Fibroblast of villous mesenchyme (primary cell): ENCODE data around the gene ACMSD. TPM values are rescaled to one million over a fixed set of nuclear protein-coding genes. Genes with fewer than 3 reads are reported as not detected.
"Not testable (repeated sequence)": the region's sequence is repeated elsewhere in the genome, so short reads cannot be mapped to it uniquely, and the experiment has no call there.

Experiments used
- DNase-seq: peaks from one replicate; pipeline ENCODE4 v3.0.0-alpha.2; 2010; ENCODE audit warnings: low read depth
- H3K4me3 ChIP-seq: 2 replicates; pipeline ENCODE4 v1.5.1; 2011; ENCODE audit warnings: low read depth, mild to moderate bottlenecking, low read length
- total RNA-seq: library from RNA; depleted of rRNA; stranded (reverse); fragments of >200 nt; gene quantifications from 2 replicates; pipeline ENCODE4 v1.2.3, GENCODE V29; 2012
- TF ChIP-seq, protein P1 (sequence below): IDR thresholded peaks from 2 replicates; pipeline ENCODE4 v1.5.1; 2012; ENCODE audit warnings: low read depth, mild to moderate bottlenecking, low read length; ENCODE audit not compliant: insufficient read depth

Gene ACMSD
- total RNA-seq, 1 donor = not detected

DNA sequence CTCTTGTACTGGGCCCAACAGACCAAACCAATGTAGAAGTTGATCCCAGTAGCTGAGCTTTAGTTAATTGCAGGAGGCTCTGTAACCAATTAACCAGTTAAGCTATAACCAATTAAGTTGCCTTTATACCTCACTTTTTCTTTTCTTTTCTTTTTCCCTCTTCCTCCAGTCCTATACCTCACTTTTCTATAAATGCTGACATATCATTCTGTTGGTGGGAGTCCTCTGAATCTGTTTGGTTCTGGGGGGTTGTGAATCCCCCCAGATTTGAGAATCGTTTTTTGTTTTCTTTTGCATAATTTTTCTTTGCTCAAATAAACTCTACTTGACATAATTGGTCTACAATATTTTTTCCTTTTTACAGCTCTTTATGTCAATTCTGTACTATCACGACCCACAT is 38.1 kb upstream of the ACMSD start:
- no peak for DNase-seq
- no peak overlapping the region for H3K4me3 ChIP-seq
- TF ChIP-seq, protein P1, sequence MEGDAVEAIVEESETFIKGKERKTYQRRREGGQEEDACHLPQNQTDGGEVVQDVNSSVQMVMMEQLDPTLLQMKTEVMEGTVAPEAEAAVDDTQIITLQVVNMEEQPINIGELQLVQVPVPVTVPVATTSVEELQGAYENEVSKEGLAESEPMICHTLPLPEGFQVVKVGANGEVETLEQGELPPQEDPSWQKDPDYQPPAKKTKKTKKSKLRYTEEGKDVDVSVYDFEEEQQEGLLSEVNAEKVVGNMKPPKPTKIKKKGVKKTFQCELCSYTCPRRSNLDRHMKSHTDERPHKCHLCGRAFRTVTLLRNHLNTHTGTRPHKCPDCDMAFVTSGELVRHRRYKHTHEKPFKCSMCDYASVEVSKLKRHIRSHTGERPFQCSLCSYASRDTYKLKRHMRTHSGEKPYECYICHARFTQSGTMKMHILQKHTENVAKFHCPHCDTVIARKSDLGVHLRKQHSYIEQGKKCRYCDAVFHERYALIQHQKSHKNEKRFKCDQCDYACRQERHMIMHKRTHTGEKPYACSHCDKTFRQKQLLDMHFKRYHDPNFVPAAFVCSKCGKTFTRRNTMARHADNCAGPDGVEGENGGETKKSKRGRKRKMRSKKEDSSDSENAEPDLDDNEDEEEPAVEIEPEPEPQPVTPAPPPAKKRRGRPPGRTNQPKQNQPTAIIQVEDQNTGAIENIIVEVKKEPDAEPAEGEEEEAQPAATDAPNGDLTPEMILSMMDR = no peak

DNA sequence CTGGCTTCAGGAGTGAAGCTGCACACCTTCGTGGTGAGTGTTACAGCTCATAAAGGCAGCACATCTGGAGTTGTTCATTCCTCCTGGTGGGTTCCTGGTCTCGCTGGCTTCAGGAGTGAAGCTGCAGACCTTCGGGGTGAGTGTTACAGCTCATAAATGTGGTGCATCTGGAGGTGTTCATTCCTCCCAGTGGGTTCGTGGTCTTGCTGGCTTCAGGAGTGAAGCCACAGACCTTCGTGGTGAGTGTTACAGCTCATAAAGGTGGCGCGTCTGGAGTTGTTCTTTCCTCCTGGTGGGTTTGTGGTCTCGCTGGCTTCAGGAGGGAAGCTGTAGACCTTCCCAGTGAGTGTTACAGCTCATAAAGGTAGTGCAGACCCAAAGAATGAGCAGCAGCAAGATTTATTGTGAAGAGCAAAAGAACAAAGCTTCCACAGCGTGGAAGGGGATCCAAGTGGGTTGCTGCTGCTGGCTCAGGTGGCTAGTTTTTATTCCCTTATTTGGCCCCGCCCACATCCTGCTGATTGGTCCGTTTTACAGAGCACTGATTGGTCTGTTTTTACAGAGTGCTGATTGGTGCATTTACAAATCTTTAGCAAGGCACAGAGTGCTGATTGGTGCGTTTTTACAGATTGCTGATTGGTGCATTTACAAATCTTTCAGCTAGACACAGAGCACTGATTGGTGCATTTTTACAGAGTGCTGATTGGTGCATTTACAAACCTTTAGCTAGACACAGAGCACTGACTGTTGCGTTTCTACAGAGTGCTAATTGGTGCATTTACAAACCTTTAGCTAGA is 34.6 kb upstream of the ACMSD start:
- not testable (repeated sequence) for DNase-seq, H3K4me3 ChIP-seq

- no peak for DNase-seq
- TF ChIP-seq, protein P1 = no peak
- H3K4me3 ChIP-seq = no peak overlapping the region
These were observed 22.7 kb upstream of the ACMSD start for GRCh38 chr2:134815741-134816140.

DNA sequence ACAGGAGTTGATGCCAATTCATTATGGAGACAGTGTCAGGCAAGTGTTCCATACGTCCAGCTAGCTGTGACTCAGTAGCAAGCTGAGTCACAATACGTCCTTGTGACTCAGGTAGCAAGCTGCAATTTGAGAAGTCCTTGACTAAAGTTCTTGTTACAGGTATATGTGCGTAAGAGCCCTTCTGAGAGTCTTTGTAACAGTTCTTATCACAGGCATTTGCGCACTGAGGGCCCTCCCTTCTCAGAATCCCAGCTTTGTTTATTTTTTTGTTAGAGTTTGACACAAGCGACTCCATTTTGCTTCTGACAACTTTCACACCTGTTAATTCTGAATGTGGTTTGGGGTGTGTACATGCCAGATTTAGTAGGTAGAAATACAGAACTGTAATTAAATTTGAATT is 20.1 kb upstream of the ACMSD start:
- DNase-seq = no peak
- TF ChIP-seq, protein P1 = no peak

GRCh38 chr2:134819334-134819733 is 19.1 kb upstream of the ACMSD start:
- H3K4me3 ChIP-seq = no peak overlapping the region
- DNase-seq = no peak
- TF ChIP-seq, protein P1 = no peak

More for the DNA sequence above, 20.1 kb upstream of the ACMSD start:
- no peak overlapping the region for H3K4me3 ChIP-seq

- DNase-seq = no peak
- TF ChIP-seq, protein P1 = no peak
- no peak overlapping the region for H3K4me3 ChIP-seq
These were observed 15.0 kb upstream of the ACMSD start for GRCh38 chr2:134823431-134823830.

GRCh38 chr2:134823832-134824231 is 14.6 kb upstream of the ACMSD start:
- H3K4me3 ChIP-seq = no peak overlapping the region
- DNase-seq = no peak
- TF ChIP-seq, protein P1 = no peak

- not testable (repeated sequence) for DNase-seq, H3K4me3 ChIP-seq
These were observed 12.7 kb upstream of the ACMSD start for GRCh38 chr2:134825716-134826115.
